GM21825 (cell line): ENCODE data around the gene SLC12A5.

Experiments
- ATAC-seq: cut with Tn5 transposase; IDR thresholded peaks from one replicate; pipeline ENCODE4 v1.9.1; 2021; ENCODE audit warnings: mild to moderate bottlenecking, moderate library complexity; ENCODE audit not compliant: unreplicated experiment

The SLC12A5 gene

GRCh38 chr20:46051556-46052308, 22.7 kb downstream of the SLC12A5 start:
- ATAC-seq: no peak

DNA sequence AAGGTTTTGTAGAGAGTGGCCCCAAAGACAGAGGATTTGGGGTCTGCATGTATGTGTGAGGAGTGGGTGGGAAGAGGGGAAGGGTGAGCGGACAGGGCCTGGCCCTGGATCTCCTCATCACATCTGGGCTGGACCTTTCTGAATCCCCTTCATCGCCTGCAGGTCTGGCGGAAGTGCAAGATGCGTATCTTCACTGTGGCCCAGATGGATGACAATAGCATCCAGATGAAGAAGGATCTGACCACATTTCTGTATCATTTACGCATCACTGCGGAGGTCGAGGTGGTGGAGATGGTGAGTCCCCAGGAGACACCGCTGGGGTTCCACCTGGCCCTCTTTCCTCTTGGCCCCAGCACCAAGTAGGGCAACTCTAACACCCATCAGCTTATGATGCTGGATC, 24.4 kb downstream of the SLC12A5 start:
- ATAC-seq: no peak

DNA sequence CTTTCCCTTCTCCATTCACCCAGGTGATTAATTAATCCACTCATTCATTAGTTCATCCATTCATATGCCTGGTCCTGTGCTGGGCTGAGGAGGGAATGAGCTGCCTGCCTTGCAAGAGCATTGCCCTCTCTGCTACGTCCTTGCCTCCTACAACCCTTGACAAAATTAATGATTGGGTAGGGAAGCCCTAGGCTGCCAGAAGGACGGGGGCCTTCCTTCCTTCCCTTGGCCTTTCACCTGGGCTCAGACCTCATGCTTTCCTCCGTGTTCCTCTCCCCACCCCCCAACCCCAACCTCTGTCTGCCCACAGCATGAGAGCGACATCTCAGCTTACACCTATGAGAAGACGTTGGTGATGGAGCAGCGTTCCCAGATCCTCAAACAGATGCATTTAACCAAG, 25.6 kb downstream of the SLC12A5 start:
- no peak for ATAC-seq

DNA sequence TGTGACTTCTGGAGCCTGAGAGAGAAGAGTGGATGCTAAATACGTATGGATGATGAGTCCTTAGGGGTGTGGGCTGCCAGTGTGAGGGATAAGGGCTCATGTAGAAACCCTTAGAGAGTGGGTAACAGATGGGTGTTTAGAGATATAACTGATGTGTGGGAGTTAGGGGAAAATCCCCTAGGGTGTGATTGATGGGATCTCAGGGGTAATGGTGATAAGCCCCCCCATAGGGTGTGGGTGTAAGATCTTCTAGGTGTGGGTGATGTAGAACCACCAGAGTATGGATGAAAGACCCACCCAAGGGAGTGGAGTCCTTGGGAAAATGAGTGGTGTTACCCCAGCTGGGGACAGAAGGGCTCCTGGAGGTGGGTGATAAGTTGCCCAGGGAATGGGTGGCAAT, 26.3 kb downstream of the SLC12A5 start:
- ATAC-seq: no peak

- ATAC-seq: no peak
These were observed 27.2 kb downstream of the SLC12A5 start for GRCh38 chr20:46056027-46056833.

DNA sequence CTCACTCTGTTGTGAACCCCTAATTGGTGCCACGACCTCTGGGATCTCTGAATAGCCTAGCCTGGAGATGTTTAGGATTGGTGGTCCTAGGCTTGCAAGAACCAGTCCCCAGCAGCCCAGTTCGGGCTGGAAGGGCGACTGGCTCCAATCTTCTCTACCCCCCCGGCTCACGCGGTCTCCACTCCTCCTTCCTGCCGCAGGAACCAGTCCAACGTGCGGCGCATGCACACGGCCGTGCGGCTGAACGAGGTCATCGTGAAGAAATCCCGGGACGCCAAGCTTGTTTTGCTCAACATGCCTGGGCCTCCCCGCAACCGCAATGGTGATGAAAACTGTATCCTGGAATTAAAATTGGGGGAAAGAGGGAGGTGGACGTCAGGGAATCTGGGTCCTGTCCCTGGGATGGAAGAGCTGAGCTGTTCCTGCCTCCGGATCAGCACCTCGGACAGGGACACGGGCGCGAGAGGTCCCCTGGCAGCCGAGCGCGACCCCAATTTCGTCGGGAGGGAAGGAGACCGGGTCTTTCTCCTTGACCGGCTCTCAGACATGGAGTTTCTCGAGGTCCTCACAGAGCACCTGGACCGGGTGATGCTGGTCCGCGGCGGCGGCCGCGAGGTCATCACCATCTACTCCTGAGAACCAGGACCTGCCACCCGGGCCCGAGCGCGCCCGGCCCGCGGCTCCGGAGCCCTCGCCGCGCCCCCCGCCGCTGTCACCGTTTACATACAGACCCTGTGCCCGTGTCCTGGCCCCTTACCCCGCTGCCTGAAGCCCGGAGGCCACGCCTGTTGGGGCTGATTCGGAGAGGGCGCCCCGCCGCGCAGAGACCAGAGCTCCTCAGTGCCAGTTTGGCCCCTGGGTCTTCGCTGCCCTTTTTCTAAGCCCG, 28.2 kb downstream of the SLC12A5 start:
- no peak for ATAC-seq

- no peak for ATAC-seq
These were observed 29.0 kb downstream of the SLC12A5 start for GRCh38 chr20:46057856-46058598.

DNA sequence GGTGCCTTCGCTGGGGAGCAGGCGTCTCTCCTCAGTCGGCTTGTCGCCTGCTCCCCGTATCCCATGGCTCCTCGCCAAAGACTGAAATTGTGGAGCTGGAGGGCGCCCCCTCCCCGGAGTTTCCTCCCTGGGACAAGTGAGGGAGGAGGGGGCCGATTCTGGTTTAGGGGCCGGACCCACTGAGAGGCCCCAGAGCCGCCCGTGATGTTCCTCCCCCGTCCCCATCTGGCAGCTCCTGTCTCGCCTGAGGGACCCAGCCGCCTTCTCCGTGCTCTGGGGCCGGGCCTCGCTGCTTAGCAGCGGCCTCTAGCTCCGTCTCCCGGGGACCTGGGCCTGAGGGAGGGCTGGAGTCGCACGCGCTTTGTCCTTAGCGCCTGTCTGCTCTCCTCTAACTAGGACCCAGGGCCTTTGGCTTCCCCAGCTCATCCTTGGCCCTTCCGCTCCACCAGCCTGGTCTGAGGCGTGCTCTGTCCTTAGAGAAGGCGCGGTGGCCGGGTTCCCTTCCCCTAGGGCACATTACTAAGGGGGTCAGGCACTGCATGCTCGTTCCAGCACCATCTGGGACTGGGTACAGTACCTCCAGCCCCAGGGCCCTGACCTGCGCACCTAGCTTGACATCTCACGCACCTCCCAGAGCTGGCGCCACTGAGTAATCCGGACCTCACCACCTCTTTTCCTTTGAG, 29.7 kb downstream of the SLC12A5 start:
- ATAC-seq: no peak

DNA sequence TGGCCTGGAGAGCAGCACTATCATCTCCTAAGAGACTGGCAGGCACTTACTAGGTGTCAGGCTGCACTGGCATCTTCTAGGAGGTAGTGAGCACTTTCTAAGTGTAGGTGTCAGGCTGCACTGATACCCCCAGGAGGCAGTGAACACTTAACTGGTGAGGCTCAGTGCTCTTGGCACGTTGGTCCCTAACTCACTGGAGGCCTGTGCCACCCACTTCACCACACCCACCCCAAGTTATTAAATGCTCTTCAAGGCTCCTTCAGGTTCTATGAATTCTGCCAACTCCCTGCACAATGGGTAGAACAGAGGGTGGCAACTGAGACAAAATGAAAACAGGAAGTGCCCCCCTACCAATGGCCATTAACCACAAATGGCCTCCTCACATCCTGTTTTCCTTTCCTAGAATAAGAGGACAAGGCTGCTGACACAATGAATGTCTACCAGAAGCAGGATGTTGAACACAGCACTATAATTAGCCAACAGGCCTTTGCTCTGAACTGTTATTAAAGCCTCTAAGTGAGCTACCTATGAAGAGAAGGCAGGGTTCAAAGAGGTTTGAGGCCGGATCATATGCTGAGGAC, 31.4 kb downstream of the SLC12A5 start:
- ATAC-seq: no peak

DNA sequence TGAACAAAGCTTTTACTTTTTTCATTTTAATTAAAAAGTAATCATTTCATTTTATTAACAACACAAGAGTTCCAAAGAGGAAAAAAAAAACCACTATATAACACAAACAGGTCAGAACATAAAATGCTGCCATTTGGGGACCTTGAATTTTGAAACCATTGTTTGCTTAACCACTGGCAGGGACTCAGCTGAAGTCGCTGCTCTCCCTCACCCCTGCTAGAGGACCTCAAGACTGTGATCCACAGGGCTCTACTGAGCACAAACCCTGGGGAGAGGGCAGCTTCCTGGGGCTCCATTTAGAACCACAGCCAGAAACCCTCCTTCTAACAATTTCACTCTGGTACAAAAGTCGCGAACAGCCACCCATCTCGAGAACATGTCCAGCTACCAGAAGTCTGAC, 32.0 kb downstream of the SLC12A5 start:
- ATAC-seq: no peak

- ATAC-seq: no peak
These were observed 33.1 kb downstream of the SLC12A5 start for GRCh38 chr20:46062151-46062550.

DNA sequence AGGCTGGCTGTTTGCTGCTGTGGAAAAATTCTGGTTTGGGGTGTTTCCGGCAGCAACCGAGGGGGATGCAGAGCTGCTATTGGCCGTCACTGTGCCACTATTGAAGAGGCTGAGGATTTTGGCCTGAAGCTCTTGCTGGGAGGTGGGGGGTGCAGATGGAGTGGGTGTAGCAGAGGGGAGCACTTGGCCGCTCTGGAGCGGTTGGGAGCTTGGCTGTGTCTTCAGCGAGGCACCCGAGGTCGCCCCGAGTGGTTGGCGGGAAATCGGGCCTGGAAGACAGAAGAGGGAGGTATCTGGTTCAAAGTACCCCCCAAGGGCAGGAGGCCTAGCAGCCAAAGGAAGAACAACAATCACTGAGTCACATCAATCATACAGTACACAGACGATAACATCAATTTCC, 33.6 kb downstream of the SLC12A5 start:
- no peak for ATAC-seq

DNA sequence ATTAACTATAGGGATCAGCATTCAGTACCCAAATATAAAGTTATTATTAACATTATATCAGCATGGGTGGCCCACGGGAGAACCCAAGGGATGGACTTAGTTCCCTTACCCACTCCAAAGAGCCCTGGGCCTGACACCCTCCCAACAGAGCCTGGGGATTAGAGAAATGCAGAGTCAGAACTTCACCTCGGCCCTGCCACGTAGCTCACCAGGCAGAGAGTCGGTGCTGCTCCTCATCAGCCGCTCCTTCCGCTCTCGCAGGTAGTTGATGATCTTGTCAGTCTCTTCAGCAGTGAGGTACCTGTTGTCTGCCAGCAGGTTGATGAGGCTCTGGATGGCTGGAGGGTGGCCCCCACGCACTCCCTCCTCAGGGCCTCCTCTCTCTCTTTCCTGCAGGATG, 34.1 kb downstream of the SLC12A5 start:
- no peak for ATAC-seq

- no peak for ATAC-seq
These were observed 34.6 kb downstream of the SLC12A5 start for GRCh38 chr20:46063652-46064054.

- ATAC-seq: no peak
These were observed 36.0 kb downstream of the SLC12A5 start for GRCh38 chr20:46065006-46065405.

DNA sequence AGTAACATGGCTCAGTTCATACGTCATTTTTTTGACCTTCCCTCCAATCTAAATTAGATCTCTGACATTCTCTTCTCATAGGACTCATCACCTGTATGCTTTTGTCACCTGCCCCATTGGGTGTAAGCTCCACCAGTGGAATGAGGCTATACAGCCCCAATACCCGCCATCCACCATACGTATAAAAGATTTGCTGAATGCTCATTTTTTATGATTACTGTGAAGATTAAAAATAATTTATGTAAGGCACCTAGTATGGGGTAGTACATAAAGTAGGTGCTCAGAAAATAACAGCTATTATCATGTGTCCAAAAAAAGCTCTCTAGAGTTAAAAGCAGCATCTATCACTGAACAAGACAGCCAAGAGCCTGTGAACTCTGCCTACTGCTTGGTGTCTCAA, 36.7 kb downstream of the SLC12A5 start:
- no peak for ATAC-seq

DNA sequence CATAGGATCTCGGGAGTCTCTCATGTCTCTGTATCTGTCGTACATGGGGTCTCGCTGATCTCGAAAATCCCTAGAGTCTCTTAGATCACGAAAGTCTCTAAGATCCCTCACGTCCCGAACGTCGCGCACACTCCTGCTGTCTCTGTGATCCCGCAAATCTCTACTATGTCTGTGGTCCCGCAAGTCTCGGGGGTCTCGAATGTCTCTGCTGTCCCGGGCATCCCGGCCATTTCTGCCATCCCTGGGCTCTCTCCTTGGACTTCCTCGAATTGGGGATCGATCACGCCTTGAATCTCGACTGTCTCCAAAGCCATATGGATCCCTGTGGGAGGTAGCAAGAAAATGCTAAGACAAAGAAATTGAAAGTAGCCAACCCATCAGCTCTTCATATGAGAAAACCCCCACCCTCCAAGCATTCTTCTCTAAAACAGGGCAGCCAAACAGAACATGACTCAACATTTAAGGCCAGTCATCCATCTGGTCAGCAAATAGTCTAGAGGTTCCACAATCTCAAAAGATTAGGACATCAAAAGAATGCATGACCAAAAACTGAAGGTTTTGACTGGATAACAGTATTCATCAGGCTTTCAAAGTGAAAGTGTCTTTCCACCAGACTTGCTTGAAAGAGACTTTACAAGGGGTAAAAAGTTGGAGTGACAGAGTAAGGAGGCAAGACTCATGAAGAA, 41.3 kb downstream of the SLC12A5 start:
- ATAC-seq: no peak

DNA sequence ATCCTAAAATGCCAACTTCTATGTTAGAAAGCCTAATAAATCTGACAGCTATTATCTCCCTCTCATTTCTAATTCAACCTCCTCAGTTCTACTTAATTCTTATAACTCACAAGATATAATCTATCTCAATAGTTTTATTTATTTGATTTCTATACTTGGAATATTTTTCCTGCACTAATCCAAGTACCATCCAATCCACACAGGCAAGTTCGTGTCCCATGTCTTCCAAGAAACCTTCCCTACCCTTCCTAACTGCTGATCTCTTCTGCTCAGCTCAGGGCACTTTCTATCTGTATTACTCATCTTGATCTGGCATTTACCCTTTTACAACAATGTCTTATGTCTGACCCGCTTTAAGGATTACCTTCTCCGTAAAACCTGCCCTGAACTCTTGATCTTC, 42.6 kb downstream of the SLC12A5 start:
- ATAC-seq: no peak

DNA sequence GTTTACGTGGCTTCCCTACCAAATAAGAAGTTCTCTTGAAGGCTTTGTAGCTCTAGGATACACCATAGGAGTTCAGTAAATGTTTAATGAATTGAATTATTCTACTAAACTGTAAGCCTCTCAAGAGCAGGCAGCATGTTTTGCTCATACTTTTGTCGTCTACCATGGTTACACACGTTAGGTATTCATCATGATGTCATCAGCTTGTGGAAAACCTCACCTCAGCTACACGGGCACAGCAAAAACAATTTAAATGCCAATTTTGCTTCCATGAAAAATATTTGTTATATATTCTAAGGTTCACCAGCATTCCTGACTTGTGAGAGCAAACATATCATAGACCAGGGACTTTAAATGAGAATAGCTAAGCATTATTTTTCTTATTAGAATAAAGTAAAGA, 44.0 kb downstream of the SLC12A5 start:
- ATAC-seq: no peak
